Smooth muscle cell (in vitro differentiated cells): Measurements from ENCODE around the gene RANBP9. TPM values are rescaled to one million over a fixed set of nuclear protein-coding genes. Genes with fewer than 3 reads are reported as not detected.

Experiments used
- DNase-seq: peaks from one replicate; lab custom pipeline; 2025; ENCODE audit not compliant: unreplicated experiment; lab: John Stamatoyannopoulos, UW
- H2AFZ ChIP-seq: fragments of 200-600 bp; sonication (generic); 2 replicates; pipeline ENCODE4 v1.6.0; 2016; ENCODE audit warnings: antibody characterized with exemption, low read depth, mild to moderate bottlenecking
- H3F3A ChIP-seq: fragments of 200-600 bp; sonication (generic); 2 replicates; pipeline ENCODE4 v1.6.0; 2017; ENCODE audit warnings: antibody characterized with exemption, low read depth
- H3K27ac ChIP-seq: fragments of 200-600 bp; sonication (generic); 2 replicates; pipeline ENCODE4 v1.5.1; 2016; ENCODE audit warnings: low read depth, mild to moderate bottlenecking
- H3K27me3 ChIP-seq: fragments of 200-600 bp; sonication (generic); 2 replicates; pipeline ENCODE4 v1.6.1; 2016; ENCODE audit warnings: low read depth, mild to moderate bottlenecking
- H3K36me3 ChIP-seq: fragments of 200-600 bp; sonication (generic); 2 replicates; pipeline ENCODE4 v1.5.1; 2016; ENCODE audit warnings: low read depth
- H3K4me1 ChIP-seq: fragments of 200-600 bp; sonication (generic); 2 replicates; pipeline ENCODE4 v1.5.1; 2016; ENCODE audit warnings: low read depth
- H3K4me2 ChIP-seq: fragments of 200-600 bp; sonication (generic); 2 replicates; pipeline ENCODE4 v1.6.0; 2016; ENCODE audit warnings: mild to moderate bottlenecking
- H3K4me3 ChIP-seq: fragments of 200-600 bp; sonication (generic); 2 replicates; pipeline ENCODE4 v1.5.1; 2016; ENCODE audit warnings: mild to moderate bottlenecking
- H3K79me2 ChIP-seq: fragments of 200-600 bp; sonication (generic); 2 replicates; pipeline ENCODE4 v1.6.0; 2016; ENCODE audit warnings: low read depth, mild to moderate bottlenecking
- H3K9ac ChIP-seq: fragments of 200-600 bp; sonication (generic); 2 replicates; pipeline ENCODE4 v1.6.0; 2016; ENCODE audit warnings: low read depth
- H3K9me3 ChIP-seq: fragments of 200-600 bp; sonication (generic); replicated peaks from 2 replicates; pipeline ENCODE4 v1.5.1; 2016; ENCODE audit warnings: low read depth
- H4K20me1 ChIP-seq: fragments of 200-600 bp; sonication (generic); 2 replicates; pipeline ENCODE4 v1.6.0; 2016; ENCODE audit warnings: low read depth
- WGBS: methylation state at CpG from one replicate; pipeline ENCODE4 v1.1.7; 2016; ENCODE audit warnings: low lambda C conversion rate; 5-methylcytosine and 5-hydroxymethylcytosine counted together
- polyA plus RNA-seq: library from polyadenylated mRNA; unstranded; fragments of >200 nt; fragmentation: Nextera tagmentation; extraction: Ambion mirVana; gene quantifications from 2 replicates; pipeline ENCODE4 v1.2.1, GENCODE V29; 2016
- total RNA-seq: library from RNA; depleted of rRNA; stranded (reverse); fragments of >200 nt; gene quantifications from 2 replicates; pipeline ENCODE4 v1.2.3, GENCODE V29; 2014
- TF ChIP-seq, protein P1 (sequence below): fragments of 200-600 bp; sonication (generic); IDR thresholded peaks from 2 replicates; pipeline ENCODE4 v1.5.1; 2017; ENCODE audit warnings: borderline replicate concordance, mild to moderate bottlenecking, antibody characterized with exemption; ENCODE audit not compliant: insufficient read depth, poor library complexity, severe bottlenecking

Gene RANBP9
- total and polyA plus RNA-seq, 2 experiments from 2014 or later = 26.9 to 40.9 TPM

DNA sequence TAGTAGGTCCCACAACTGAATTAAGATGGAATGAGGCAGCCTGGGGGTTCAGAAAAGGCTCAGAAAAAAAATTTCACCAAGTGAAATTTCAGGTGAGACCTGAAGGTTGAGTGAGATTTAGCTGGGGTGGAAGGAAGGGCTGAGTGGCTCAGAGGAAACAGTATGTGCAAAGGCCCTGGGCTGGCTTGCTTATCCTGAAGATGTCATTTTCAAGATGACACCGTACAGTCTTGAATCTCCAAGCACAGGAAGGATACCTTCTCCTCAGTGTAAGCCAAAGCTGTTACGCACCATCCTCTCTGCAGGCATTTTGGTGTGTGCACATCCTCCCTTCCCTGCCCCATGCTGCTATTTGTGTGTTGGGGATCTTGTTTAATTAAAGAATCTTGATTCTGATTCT lies 43.0 kb upstream of the RANBP9 start:
- Histone ChIP-seq H3K79me2 (no peaks in the 10 kb centered on the region), H2AFZ (no peak overlapping the region), H3K9ac (no peak overlapping the region), H3K36me3 (no peaks in the 10 kb centered on the region), H3K4me3 (no peak overlapping the region), H3K27ac (no peak overlapping the region), H3K4me1 (no peaks in the 10 kb centered on the region), H3K9me3 (no peaks in the 10 kb centered on the region), H3F3A (no peaks in the 10 kb centered on the region), H3K27me3 (no peaks in the 10 kb centered on the region), H3K4me2 (no peak overlapping the region), H4K20me1 (no peaks in the 10 kb centered on the region)
- TF ChIP-seq, protein P1, sequence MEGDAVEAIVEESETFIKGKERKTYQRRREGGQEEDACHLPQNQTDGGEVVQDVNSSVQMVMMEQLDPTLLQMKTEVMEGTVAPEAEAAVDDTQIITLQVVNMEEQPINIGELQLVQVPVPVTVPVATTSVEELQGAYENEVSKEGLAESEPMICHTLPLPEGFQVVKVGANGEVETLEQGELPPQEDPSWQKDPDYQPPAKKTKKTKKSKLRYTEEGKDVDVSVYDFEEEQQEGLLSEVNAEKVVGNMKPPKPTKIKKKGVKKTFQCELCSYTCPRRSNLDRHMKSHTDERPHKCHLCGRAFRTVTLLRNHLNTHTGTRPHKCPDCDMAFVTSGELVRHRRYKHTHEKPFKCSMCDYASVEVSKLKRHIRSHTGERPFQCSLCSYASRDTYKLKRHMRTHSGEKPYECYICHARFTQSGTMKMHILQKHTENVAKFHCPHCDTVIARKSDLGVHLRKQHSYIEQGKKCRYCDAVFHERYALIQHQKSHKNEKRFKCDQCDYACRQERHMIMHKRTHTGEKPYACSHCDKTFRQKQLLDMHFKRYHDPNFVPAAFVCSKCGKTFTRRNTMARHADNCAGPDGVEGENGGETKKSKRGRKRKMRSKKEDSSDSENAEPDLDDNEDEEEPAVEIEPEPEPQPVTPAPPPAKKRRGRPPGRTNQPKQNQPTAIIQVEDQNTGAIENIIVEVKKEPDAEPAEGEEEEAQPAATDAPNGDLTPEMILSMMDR = no peak
- 96% methylated on average over 2 of the region's 2 CpGs for WGBS
- DNase-seq = no peak

GRCh38 chr6:13743736-13744127 lies 32.1 kb upstream of the RANBP9 start:
- Histone ChIP-seq H3K4me2 (no peak overlapping the region), H3K79me2 (no peaks in the 10 kb centered on the region), H3K4me1 (no peaks in the 10 kb centered on the region), H3K9ac (no peak overlapping the region), H3K4me3 (no peak overlapping the region), H3K27ac (no peak overlapping the region), H3F3A (no peaks in the 10 kb centered on the region), H2AFZ (no peak overlapping the region), H3K9me3 (no peaks in the 10 kb centered on the region), H3K36me3 (no peaks in the 10 kb centered on the region), H4K20me1 (no peaks in the 10 kb centered on the region), H3K27me3 (no peaks in the 10 kb centered on the region)
- DNase-seq = no peak
- TF ChIP-seq, protein P1 = no peak
- 93% methylated on average over 7 of the region's 7 CpGs for WGBS

DNA sequence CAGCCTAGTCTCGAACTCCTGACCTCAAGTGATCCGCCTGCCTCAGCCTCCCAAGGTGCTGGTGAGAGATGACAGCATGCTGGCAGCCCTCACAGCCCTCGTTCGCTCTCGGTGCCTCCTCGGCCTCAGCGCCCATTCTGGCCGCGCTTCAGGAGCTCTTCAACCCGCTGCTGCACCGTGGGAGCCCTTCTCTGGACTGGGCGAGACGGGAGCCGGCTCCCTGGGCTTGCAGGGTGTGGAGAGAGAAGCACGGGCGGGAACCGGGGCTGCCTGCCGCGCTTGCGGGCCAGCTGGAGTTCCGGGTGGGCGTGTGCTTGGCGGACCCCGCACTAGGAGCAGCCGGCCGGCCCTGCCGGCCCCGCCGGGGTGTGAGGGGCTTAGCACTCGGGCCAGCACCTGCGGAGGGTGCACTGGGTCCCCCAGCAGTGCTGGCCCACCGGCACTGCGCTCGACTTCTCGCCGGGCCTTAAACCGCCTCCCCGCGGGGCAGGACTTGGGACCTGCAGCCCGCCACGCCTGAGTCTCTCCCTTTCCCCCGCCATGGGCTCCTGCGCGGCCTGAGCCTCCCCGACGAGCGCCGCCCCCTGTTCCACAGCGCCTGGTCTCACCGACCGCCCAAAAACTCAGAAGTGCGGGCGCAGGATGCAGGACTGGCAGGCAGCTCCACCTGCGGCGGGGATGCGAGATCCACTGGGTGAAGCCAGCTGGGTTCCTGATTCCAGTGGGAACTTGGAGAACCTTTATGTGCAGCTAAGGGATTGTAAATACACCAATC lies 31.5 kb upstream of the RANBP9 start:
- no peak overlapping the region for H3K27ac ChIP-seq
- H2AFZ ChIP-seq = no peak overlapping the region
- 96% methylated on average over 47 of the region's 56 CpGs for WGBS
- no peaks in the 10 kb centered on the region for H3K9me3 ChIP-seq
- no peaks in the 10 kb centered on the region for H3K4me1 ChIP-seq
- no peaks in the 10 kb centered on the region for H3K36me3 ChIP-seq
- H4K20me1 ChIP-seq = no peaks in the 10 kb centered on the region
- no peak overlapping the region for H3K4me2 ChIP-seq
- TF ChIP-seq, protein P1 = no peak
- no peak overlapping the region for H3K4me3 ChIP-seq
- H3F3A ChIP-seq = no peaks in the 10 kb centered on the region
- no peaks in the 10 kb centered on the region for H3K27me3 ChIP-seq
- H3K79me2 ChIP-seq = no peaks in the 10 kb centered on the region
- no peak for DNase-seq
- H3K9ac ChIP-seq = no peak overlapping the region

- Histone ChIP-seq H3K4me2 (no peak overlapping the region), H3K9ac (no peak overlapping the region), H3K27me3 (no peaks in the 10 kb centered on the region), H3K79me2 (no peaks in the 10 kb centered on the region), H3F3A (no peaks in the 10 kb centered on the region), H2AFZ (no peak overlapping the region), H3K4me3 (no peak overlapping the region), H3K36me3 (no peaks in the 10 kb centered on the region), H3K4me1 (no peaks in the 10 kb centered on the region), H4K20me1 (no peaks in the 10 kb centered on the region), H3K9me3 (no peaks in the 10 kb centered on the region), H3K27ac (no peak overlapping the region)
- TF ChIP-seq, protein P1 = no peak
- 94% methylated on average over 4 of the region's 4 CpGs for WGBS
- no peak for DNase-seq
Observed at GRCh38 chr6:13741365-13741764, 29.7 kb upstream of the RANBP9 start.
